ENCODE measurements around the gene SCAANT1. TPM values are rescaled to one million over a fixed set of nuclear protein-coding genes. Genes with fewer than 3 reads are reported as not detected.

The SCAANT1 gene
- polyA plus RNA-seq, 1 experiment, result not detected

- Histone ChIP-seq H3K36me3 (ENCODE audit: control insufficient read depth, insufficient read depth, low read length) (0 out of 2 replicates have a peak, but pooled peaks cover 1% of the 10 kb centered on the region), H3K4me3 (ENCODE audit: low read depth, low read length) (no peak overlapping the region), H3K27me3 (ENCODE audit: control insufficient read depth, insufficient read depth, low read length) (no peaks in the 10 kb centered on the region)
- no peak for DNase-seq (ENCODE audit: low read depth)
- ChIA-PET POLR2A (no interaction called here), CTCF (interaction anchor here (0.6 to 2.1 kb wide), 6 partner anchors 10 to 601 kb away, joined by 3 to 10 read pairs (median 6); partner anchors contain the start of gene C3orf49)
- TF ChIP-seq CTCF (IDR thresholded peaks at IDR 0.05; ENCODE audit: insufficient read depth, low read depth, low read length), result no peak
These were observed 38.5 kb upstream of the SCAANT1 start for GRCh38 chr3:63950698-63951097.

- DNase-seq (ENCODE audit: low read depth), result no peak
- Histone ChIP-seq H3K36me3 (ENCODE audit: control insufficient read depth, insufficient read depth, low read length) (no peaks in the 10 kb centered on the region), H3K27me3 (ENCODE audit: control insufficient read depth, insufficient read depth, low read length) (no peaks in the 10 kb centered on the region), H3K4me3 (ENCODE audit: low read depth, low read length) (no peak overlapping the region)
- POLR2A ChIA-PET, result no interaction called here
- TF ChIP-seq CTCF (IDR thresholded peaks at IDR 0.05; ENCODE audit: insufficient read depth, low read depth, low read length), result no peak
- CTCF ChIA-PET, result interaction anchor here (0.5 to 1.2 kb wide), 3 partner anchors 12 to 75 kb away, joined by 3 to 6 read pairs (median 3); partner anchors contain the start of gene PSMD6
These were observed 36.8 kb upstream of the SCAANT1 start for GRCh38 chr3:63949005-63949404.

GRCh38 chr3:63947594-63947993 lies 35.4 kb upstream of the SCAANT1 start:
- CTCF ChIA-PET, result no interaction called here
- TF ChIP-seq CTCF (IDR thresholded peaks at IDR 0.05; ENCODE audit: insufficient read depth, low read depth, low read length), result no peak
- Histone ChIP-seq H3K27me3 (ENCODE audit: control insufficient read depth, insufficient read depth, low read length) (no peaks in the 10 kb centered on the region), H3K4me3 (ENCODE audit: low read depth, low read length) (no peak overlapping the region), H3K36me3 (ENCODE audit: control insufficient read depth, insufficient read depth, low read length) (no peaks in the 10 kb centered on the region; the same call in 1 of the 2 replicates)
- POLR2A ChIA-PET, result no interaction called here
- no peak for DNase-seq (ENCODE audit: low read depth)

GRCh38 chr3:63946753-63947152 lies 34.6 kb upstream of the SCAANT1 start:
- DNase-seq (ENCODE audit: low read depth), result no peak
- ChIA-PET POLR2A (no interaction called here), CTCF (no interaction called here)
- Histone ChIP-seq H3K4me3 (ENCODE audit: low read depth, low read length) (no peak overlapping the region), H3K36me3 (ENCODE audit: control insufficient read depth, insufficient read depth, low read length) (no peaks in the 10 kb centered on the region; the same call in 1 of the 2 replicates), H3K27me3 (ENCODE audit: control insufficient read depth, insufficient read depth, low read length) (no peaks in the 10 kb centered on the region)
- TF ChIP-seq CTCF (IDR thresholded peaks at IDR 0.05; ENCODE audit: insufficient read depth, low read depth, low read length), result no peak

- Histone ChIP-seq H3K27me3 (ENCODE audit: control insufficient read depth, insufficient read depth, low read length) (no peaks in the 10 kb centered on the region), H3K36me3 (ENCODE audit: control insufficient read depth, insufficient read depth, low read length) (no peaks in the 10 kb centered on the region; the same call in 1 of the 2 replicates), H3K4me3 (ENCODE audit: low read depth, low read length) (no peak overlapping the region)
- ChIA-PET POLR2A (no interaction called here), CTCF (interaction anchor here (0.9 kb wide), 1 partner anchor 16 kb away, joined by 3 read pairs; no protein-coding TSS in a partner anchor)
- no peak for DNase-seq (ENCODE audit: low read depth)
- no peak for TF ChIP-seq CTCF (IDR thresholded peaks at IDR 0.05; ENCODE audit: insufficient read depth, low read depth, low read length)
These were observed 33.4 kb upstream of the SCAANT1 start for GRCh38 chr3:63945558-63946096.

Measured in BJ (cell line).